DOHH2 (cell line): Measurements from ENCODE around the gene HLF.

Experiments used
- H3F3A ChIP-seq: fragments of 200-600 bp; sonication (generic), shearing (Covaris generic); 2 replicates; pipeline ENCODE4 v1.6.0; 2016; ENCODE audit warnings: antibody characterized with exemption, mild to moderate bottlenecking; ENCODE audit not compliant: control insufficient read depth, insufficient read depth
- H3K27ac ChIP-seq: fragments of 200-600 bp; sonication (generic); 2 replicates; pipeline ENCODE4 v1.5.1; 2014; ENCODE audit warnings: low read depth, mild to moderate bottlenecking, low read length, moderate library complexity
- H3K27me3 ChIP-seq: fragments of 200-600 bp; sonication (generic); 2 replicates; pipeline ENCODE4 v1.6.1; 2014; ENCODE audit warnings: mild to moderate bottlenecking, low read length, mixed read lengths; ENCODE audit not compliant: control insufficient read depth
- H3K36me3 ChIP-seq: fragments of 200-600 bp; sonication (generic); 2 replicates; pipeline ENCODE4 v1.6.1; 2014; ENCODE audit warnings: mild to moderate bottlenecking, low read length, moderate library complexity, mixed read lengths; ENCODE audit not compliant: control insufficient read depth
- H3K4me1 ChIP-seq: fragments of 200-600 bp; sonication (generic); 2 replicates; pipeline ENCODE4 v1.6.1; 2014; ENCODE audit warnings: mild to moderate bottlenecking, low read length, mixed read lengths; ENCODE audit not compliant: control insufficient read depth
- H3K4me2 ChIP-seq: fragments of 200-600 bp; sonication (generic); 2 replicates; pipeline ENCODE4 v1.6.0; 2014; ENCODE audit warnings: mild to moderate bottlenecking, low read length, moderate library complexity
- H3K4me3 ChIP-seq: fragments of 200-600 bp; sonication (generic); 2 replicates; pipeline ENCODE4 v1.5.1; 2014; ENCODE audit warnings: mild to moderate bottlenecking, low read length, mixed read lengths
- H3K79me2 ChIP-seq: fragments of 200-600 bp; sonication (generic); 2 replicates; pipeline ENCODE4 v1.6.1; 2014; ENCODE audit warnings: mild to moderate bottlenecking, low read length, mixed read lengths; ENCODE audit not compliant: control insufficient read depth
- H3K9me2 ChIP-seq: fragments of 200-600 bp; sonication (generic); replicated peaks from 2 replicates; pipeline ENCODE4 v1.6.1; 2014; ENCODE audit warnings: mild to moderate bottlenecking, low read length, mixed read lengths; ENCODE audit not compliant: control insufficient read depth
- H3K9me3 ChIP-seq: fragments of 200-600 bp; sonication (generic); 2 replicates; pipeline ENCODE4 v1.6.1; 2014; ENCODE audit warnings: antibody characterized with exemption, low read length, mixed read lengths; ENCODE audit not compliant: control insufficient read depth, insufficient read depth
- H4K20me1 ChIP-seq: fragments of 200-600 bp; sonication (generic); 2 replicates; pipeline ENCODE4 v1.6.0; 2014; ENCODE audit warnings: low read depth, mild to moderate bottlenecking, antibody characterized with exemption, low read length, moderate library complexity; ENCODE audit not compliant: control insufficient read depth, insufficient read depth
- EZH2phosphoT487 ChIP-seq: fragments of 200-600 bp; sonication (generic); IDR thresholded peaks from 2 replicates; pipeline ENCODE4 v1.6.1; 2017; ENCODE audit warnings: borderline replicate concordance, mild to moderate bottlenecking, antibody characterized with exemption, low read length, moderate library complexity, mixed read lengths
- TF ChIP-seq, protein P1 (sequence below): fragments of 200-600 bp; sonication (generic); IDR thresholded peaks from one replicate; pipeline ENCODE4 v1.5.1; 2014; ENCODE audit warnings: antibody characterized with exemption, mild to moderate bottlenecking, low read depth, low read length; ENCODE audit not compliant: poor library complexity, severe bottlenecking

HLF gene

DNA sequence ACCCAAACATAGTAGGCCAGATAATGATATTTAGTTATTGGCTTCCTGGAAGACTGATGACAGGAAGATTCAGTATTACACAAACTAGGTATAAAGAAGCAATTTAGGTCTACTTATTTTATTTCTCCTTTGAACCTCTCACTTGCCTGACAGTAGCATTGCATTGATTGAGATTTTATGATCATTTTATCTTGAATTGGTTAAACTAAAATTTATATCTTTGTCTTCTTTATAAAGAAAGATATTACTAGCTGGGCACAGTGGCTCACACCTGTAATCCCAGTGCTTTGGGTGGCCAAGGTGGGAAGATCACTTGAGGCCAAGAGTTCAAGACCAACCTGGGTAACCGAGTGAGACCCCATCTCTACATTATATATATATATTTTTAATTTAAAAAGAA lies 14.4 kb downstream of the HLF start:
- H3K4me1 ChIP-seq: no peaks in the 10 kb centered on the region
- TF ChIP-seq EZH2phosphoT487: no peak
- TF ChIP-seq, protein P1, sequence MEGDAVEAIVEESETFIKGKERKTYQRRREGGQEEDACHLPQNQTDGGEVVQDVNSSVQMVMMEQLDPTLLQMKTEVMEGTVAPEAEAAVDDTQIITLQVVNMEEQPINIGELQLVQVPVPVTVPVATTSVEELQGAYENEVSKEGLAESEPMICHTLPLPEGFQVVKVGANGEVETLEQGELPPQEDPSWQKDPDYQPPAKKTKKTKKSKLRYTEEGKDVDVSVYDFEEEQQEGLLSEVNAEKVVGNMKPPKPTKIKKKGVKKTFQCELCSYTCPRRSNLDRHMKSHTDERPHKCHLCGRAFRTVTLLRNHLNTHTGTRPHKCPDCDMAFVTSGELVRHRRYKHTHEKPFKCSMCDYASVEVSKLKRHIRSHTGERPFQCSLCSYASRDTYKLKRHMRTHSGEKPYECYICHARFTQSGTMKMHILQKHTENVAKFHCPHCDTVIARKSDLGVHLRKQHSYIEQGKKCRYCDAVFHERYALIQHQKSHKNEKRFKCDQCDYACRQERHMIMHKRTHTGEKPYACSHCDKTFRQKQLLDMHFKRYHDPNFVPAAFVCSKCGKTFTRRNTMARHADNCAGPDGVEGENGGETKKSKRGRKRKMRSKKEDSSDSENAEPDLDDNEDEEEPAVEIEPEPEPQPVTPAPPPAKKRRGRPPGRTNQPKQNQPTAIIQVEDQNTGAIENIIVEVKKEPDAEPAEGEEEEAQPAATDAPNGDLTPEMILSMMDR: no peak

DNA sequence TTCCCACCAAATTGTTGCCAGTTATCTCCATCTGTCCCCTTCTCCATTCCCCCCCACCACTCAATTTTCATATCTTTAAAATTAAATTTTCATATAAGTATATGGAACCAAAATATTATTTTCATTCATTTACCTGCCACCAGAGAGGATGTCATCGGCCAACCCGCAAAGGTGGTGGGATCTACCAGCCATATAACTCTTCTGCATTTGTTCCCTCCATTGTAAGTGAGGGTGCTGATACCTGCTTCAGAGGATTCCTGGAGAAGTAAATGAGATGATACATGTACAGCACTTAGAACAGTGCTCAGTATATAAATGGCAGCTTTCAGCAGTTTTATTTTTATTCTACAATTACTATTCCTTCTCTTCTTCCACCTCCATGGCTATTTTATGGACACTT lies 15.0 kb downstream of the HLF start:
- Histone ChIP-seq H3K4me1 (no peaks in the 10 kb centered on the region), H3K36me3 (no peaks in the 10 kb centered on the region), H4K20me1 (no peaks in the 10 kb centered on the region), H3K4me2 (no peak overlapping the region), H3K27ac (no peak overlapping the region), H3K27me3 (peaks cover 5% of the 10 kb centered on the region; the same call in 1 of the 2 replicates), H3K4me3 (no peak overlapping the region), H3K9me3 (no peaks in the 10 kb centered on the region), H3F3A (no peaks in the 10 kb centered on the region), H3K79me2 (no peaks in the 10 kb centered on the region), H3K9me2 (no peaks in the 10 kb centered on the region)
- TF ChIP-seq EZH2phosphoT487: no peak
- TF ChIP-seq, protein P1: no peak

More for the DNA sequence above, 14.4 kb downstream of the HLF start:
- Histone ChIP-seq H3K9me3 (no peaks in the 10 kb centered on the region), H3K79me2 (no peaks in the 10 kb centered on the region), H3K27ac (no peak overlapping the region), H3K36me3 (no peaks in the 10 kb centered on the region), H3F3A (no peaks in the 10 kb centered on the region), H3K9me2 (no peaks in the 10 kb centered on the region), H3K27me3 (peaks cover 7% of the 10 kb centered on the region; the same call in 1 of the 2 replicates), H3K4me2 (no peak overlapping the region), H3K4me3 (no peak overlapping the region), H4K20me1 (no peaks in the 10 kb centered on the region)

DNA sequence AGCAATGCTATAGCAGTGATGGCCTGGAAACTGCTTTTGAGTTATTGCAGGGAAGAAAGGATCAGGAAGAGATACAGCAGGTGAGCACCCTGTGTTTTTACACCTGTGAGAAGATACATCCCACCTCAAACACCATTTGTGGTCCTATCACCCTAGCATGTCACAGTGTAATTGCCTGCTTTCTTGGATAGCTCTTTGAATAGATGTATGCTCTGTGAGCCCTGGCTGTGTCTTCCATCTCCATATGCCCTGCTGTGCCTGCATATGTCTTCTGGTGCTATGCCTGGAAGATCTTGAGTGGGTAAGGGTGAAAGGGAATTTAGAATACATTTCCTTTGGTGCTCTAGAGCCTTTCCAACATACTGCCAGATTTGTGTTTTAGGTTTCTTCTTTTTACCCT lies 15.5 kb downstream of the HLF start:
- Histone ChIP-seq H3K4me3 (no peak overlapping the region), H3K27me3 (peaks cover 4% of the 10 kb centered on the region; the same call in 1 of the 2 replicates), H3K9me3 (no peaks in the 10 kb centered on the region), H4K20me1 (no peaks in the 10 kb centered on the region), H3K79me2 (no peaks in the 10 kb centered on the region), H3K4me2 (no peak overlapping the region), H3K36me3 (no peaks in the 10 kb centered on the region), H3K9me2 (no peaks in the 10 kb centered on the region), H3K4me1 (no peaks in the 10 kb centered on the region), H3K27ac (no peak overlapping the region), H3F3A (no peaks in the 10 kb centered on the region)
- TF ChIP-seq, protein P1: no peak
- no peak for TF ChIP-seq EZH2phosphoT487
